ENCODE results near the gene INSC. TPM values are rescaled to one million over a fixed set of nuclear protein-coding genes. Genes with fewer than 3 reads are reported as not detected.

INSC gene
- total RNA-seq, 4 donors from 2014 or later = not detected

GRCh38 chr11:15108592-15109130 lies 6.1 kb upstream of the INSC start:
- Histone ChIP-seq H3K4me3 (no peak overlapping the region), H3K9me3 (no peaks in the 10 kb centered on the region), H3K27ac (no peak overlapping the region), H3K36me3 (no peaks in the 10 kb centered on the region), H3K27me3 (no peaks in the 10 kb centered on the region), H3K4me1 (no peaks in the 10 kb centered on the region)
- DNase-seq (no peak), ATAC-seq (no peak)
- TF ChIP-seq CTCF (IDR thresholded peaks at IDR 0.05 in 4 of 5, conservative IDR thresholded peaks at IDR 0.05 in 1 of 5) (no peak), POLR2A (IDR thresholded peaks at IDR 0.05) (no peak)
- in situ Hi-C loops (cut with MboI; ENCODE audit: low sequenced_read_pairs in 4 of 4) = loop anchor here in 1 of 4 donors (10.0 kb wide), 1 partner anchor 96 kb away; no protein-coding TSS in a partner anchor
- intact Hi-C loops (cut with DNase I; ENCODE audit: low total_unique reads) = no loop called here

GRCh38 chr11:15109602-15110001 lies 5.1 kb upstream of the INSC start:
- DNase-seq (no peak), ATAC-seq (no peak)
- Histone ChIP-seq H3K4me1 (no peaks in the 10 kb centered on the region), H3K27ac (no peak overlapping the region), H3K36me3 (no peaks in the 10 kb centered on the region), H3K9me3 (no peaks in the 10 kb centered on the region), H3K4me3 (no peak overlapping the region), H3K27me3 (peaks cover 0 to 6% (median 0%) of the 10 kb centered on the region in 3 donors)
- in situ Hi-C loops (cut with MboI; ENCODE audit: low sequenced_read_pairs in 4 of 4) = loop anchor here in 1 of 4 donors (10.0 kb wide), 1 partner anchor 95 kb away; no protein-coding TSS in a partner anchor
- TF ChIP-seq CTCF (IDR thresholded peaks at IDR 0.05 in 4 of 5, conservative IDR thresholded peaks at IDR 0.05 in 1 of 5) (no peak), POLR2A (IDR thresholded peaks at IDR 0.05) (no peak)
- intact Hi-C loops (cut with DNase I; ENCODE audit: low total_unique reads) = no loop called here

- H3K36me3 ChIP-seq = no peaks in the 10 kb centered on the region
- no peak for ATAC-seq
- H3K4me3 ChIP-seq = no peak overlapping the region
- in situ Hi-C loops (cut with MboI; ENCODE audit: low sequenced_read_pairs in 4 of 4) = no loop called here
- no peak for TF ChIP-seq CTCF (IDR thresholded peaks at IDR 0.05 in 4 of 5, conservative IDR thresholded peaks at IDR 0.05 in 1 of 5)
- TF ChIP-seq POLR2A (IDR thresholded peaks at IDR 0.05) = no peak
- no peak overlapping the region for H3K27ac ChIP-seq
- intact Hi-C loops (cut with DNase I; ENCODE audit: low total_unique reads) = no loop called here
- H3K9me3 ChIP-seq = no peaks in the 10 kb centered on the region
- no peaks in the 10 kb centered on the region for H3K4me1 ChIP-seq
- no peak for DNase-seq
- peaks cover 11 to 20% (median 12%) of the 10 kb centered on the region in 3 donors for H3K27me3 ChIP-seq
These were observed 3.5 kb upstream of the INSC start for GRCh38 chr11:15111215-15111614.

GRCh38 chr11:15112131-15112541 lies 2.6 kb upstream of the INSC start:
- H3K36me3 ChIP-seq = no peaks in the 10 kb centered on the region
- no peak for TF ChIP-seq CTCF (IDR thresholded peaks at IDR 0.05 in 4 of 5, conservative IDR thresholded peaks at IDR 0.05 in 1 of 5)
- no peak for TF ChIP-seq POLR2A (IDR thresholded peaks at IDR 0.05)
- no peak overlapping the region for H3K4me3 ChIP-seq
- in situ Hi-C loops (cut with MboI; ENCODE audit: low sequenced_read_pairs in 4 of 4) = no loop called here
- intact Hi-C loops (cut with DNase I; ENCODE audit: low total_unique reads) = no loop called here
- no peak for DNase-seq
- no peak overlapping the region for H3K27ac ChIP-seq
- peaks cover 11 to 20% (median 14%) of the 10 kb centered on the region in 3 donors for H3K27me3 ChIP-seq
- ATAC-seq = no peak
- no peaks in the 10 kb centered on the region for H3K4me1 ChIP-seq
- no peaks in the 10 kb centered on the region for H3K9me3 ChIP-seq

- H3K27me3 ChIP-seq = peaks cover 11 to 25% (median 19%) of the 10 kb centered on the region in 3 donors
- H3K9me3 ChIP-seq = no peaks in the 10 kb centered on the region
- H3K4me3 ChIP-seq = no peak overlapping the region
- intact Hi-C loops (cut with DNase I; ENCODE audit: low total_unique reads) = no loop called here
- H3K36me3 ChIP-seq = no peaks in the 10 kb centered on the region
- no peaks in the 10 kb centered on the region for H3K4me1 ChIP-seq
- in situ Hi-C loops (cut with MboI; ENCODE audit: low sequenced_read_pairs in 4 of 4) = no loop called here
- ATAC-seq (no peak), DNase-seq (no peak)
- no peak overlapping the region for H3K27ac ChIP-seq
- no peak for TF ChIP-seq CTCF (IDR thresholded peaks at IDR 0.05 in 4 of 5, conservative IDR thresholded peaks at IDR 0.05 in 1 of 5)
- no peak for TF ChIP-seq POLR2A (IDR thresholded peaks at IDR 0.05)
These were observed 1.3 kb upstream of the INSC start for GRCh38 chr11:15113381-15113780.
